H1 (cell line): ENCODE data around the gene KCNQ1OT1. TPM values are rescaled to one million over a fixed set of nuclear protein-coding genes. Genes with fewer than 3 reads are reported as not detected.

Experiments used
- CTCF ChIA-PET: fragments of 300-600 bp; sonication (Branson Sonifier 250); formaldehyde crosslinking; loops from one replicate; lab custom pipeline; 2021; ENCODE audit not compliant: partially characterized antibody; lab: Charles Lee
- POLR2A ChIA-PET: fragments of 300-600 bp; sonication (Branson Sonifier 250); formaldehyde crosslinking; loops from one replicate; lab custom pipeline; 2021; ENCODE audit warnings: inconsistent platforms; ENCODE audit not compliant: partially characterized antibody; lab: Charles Lee
- DNase-seq, 2 experiments: peaks; one replicate each; pipeline versions ENCODE4 v3.0.0 to v3.0.0-alpha.2; 2010 to 2022; ENCODE audit warnings: low spot score in 2 of 2, low read depth in 1 of 2, mixed read lengths in 1 of 2
- FAIRE-seq: peaks from 2 replicates; lab custom pipeline; 2011; peaks lifted over from hg19 to GRCh38; lab: Jason Lieb, UNC
- H2AFZ ChIP-seq: 2 replicates; pipeline ENCODE4 v1.8.1; 2012; ENCODE audit warnings: low read length, inconsistent platforms
- H2AK5ac ChIP-seq: 2 replicates; pipeline ENCODE4 v1.6.1; 2013; ENCODE audit warnings: low read depth, low read length
- H2BK120ac ChIP-seq: replicated peaks from 2 replicates; pipeline ENCODE3; 2013; ENCODE audit warnings: low read depth, low read length, inconsistent platforms
- H2BK12ac ChIP-seq: 2 replicates; pipeline ENCODE4 v1.6.1; 2013; ENCODE audit warnings: low read depth, low read length
- H2BK15ac ChIP-seq: 2 replicates; pipeline ENCODE4 v1.6.1; 2013; ENCODE audit warnings: low read length
- H2BK20ac ChIP-seq: 2 replicates; pipeline ENCODE4 v1.6.1; 2013; ENCODE audit warnings: low read length
- H2BK5ac ChIP-seq: 2 replicates; pipeline ENCODE4 v1.6.1; 2013; ENCODE audit warnings: low read depth, low read length
- H3K14ac ChIP-seq: 2 replicates; pipeline ENCODE4 v1.6.1; 2013; ENCODE audit warnings: inconsistent platforms; ENCODE audit not compliant: insufficient read length
- H3K18ac ChIP-seq: 2 replicates; pipeline ENCODE4 v1.6.1; 2013; ENCODE audit warnings: low read length; ENCODE audit errors: extremely low read depth
- H3K23ac ChIP-seq: 2 replicates; pipeline ENCODE4 v1.6.1; 2013; ENCODE audit warnings: inconsistent platforms; ENCODE audit not compliant: insufficient read length
- H3K23me2 ChIP-seq: 2 replicates; pipeline ENCODE4 v1.6.1; 2013; ENCODE audit warnings: low read depth, low read length
- H3K27ac ChIP-seq: 2 replicates; pipeline ENCODE4 v1.6.1; 2011; ENCODE audit warnings: low read depth, low read length, inconsistent platforms
- H3K27me3 ChIP-seq, 4 experiments: replicated peaks in 1 of 4; 1 replicate in 1 of 4; 2 replicates in 3 of 4; pipeline versions ENCODE4 v1.6.1 to v1.8.1; 2011 to 2013; ENCODE audit warnings: low read length in 3 of 4, mild to moderate bottlenecking in 3 of 4, inconsistent platforms in 2 of 4, mixed read lengths in 2 of 4, moderate library complexity in 1 of 4; ENCODE audit not compliant: control insufficient read depth in 3 of 4, insufficient read depth in 3 of 4; ENCODE audit errors: extremely low read depth in 1 of 4
- H3K36me3 ChIP-seq, 4 experiments: 2 replicates each; pipeline versions ENCODE4 v1.6.1 to v1.8.1; 2011 to 2013; ENCODE audit warnings: mild to moderate bottlenecking in 4 of 4, low read length in 3 of 4, moderate library complexity in 2 of 4, control low read depth in 1 of 4, inconsistent platforms in 1 of 4; ENCODE audit not compliant: insufficient read depth in 4 of 4, control insufficient read depth in 2 of 4
- H3K4ac ChIP-seq: replicated peaks from 2 replicates; pipeline ENCODE3; 2013; ENCODE audit warnings: low read length, low read depth, mixed read lengths, inconsistent platforms; ENCODE audit not compliant: insufficient read length
- H3K4me1 ChIP-seq, 4 experiments: replicated peaks in 1 of 4; 1 replicate in 1 of 4; 2 replicates in 3 of 4; pipeline versions ENCODE4 v1.6.1 to v1.8.1; 2011 to 2013; ENCODE audit warnings: low read length in 3 of 4, inconsistent platforms in 2 of 4, mixed read lengths in 1 of 4; ENCODE audit not compliant: insufficient read depth in 4 of 4, control insufficient read depth in 3 of 4
- H3K4me2 ChIP-seq, 2 experiments: 2 replicates each; pipeline versions ENCODE4 v1.6.1 to v1.8.1; 2011 to 2013; ENCODE audit warnings: low read depth in 2 of 2, low read length in 2 of 2, control low read depth in 1 of 2, inconsistent platforms in 1 of 2, mild to moderate bottlenecking in 1 of 2; ENCODE audit not compliant: insufficient read depth in 1 of 2
- H3K4me3 ChIP-seq, 4 experiments: fragments of 200-600, 300-600 bp in 1 of 4; sonication (generic), shearing (Covaris generic), sonication (Bioruptor Twin) in 1 of 4; 2 replicates each; pipeline versions ENCODE4 v1.5.1 to v1.8.1; 2011 to 2016; ENCODE audit warnings: low read length in 4 of 4, low read depth in 3 of 4, control low read depth in 2 of 4, inconsistent platforms in 2 of 4, mild to moderate bottlenecking in 2 of 4, mixed read lengths in 1 of 4, moderate library complexity in 1 of 4; ENCODE audit not compliant: insufficient read depth in 2 of 4; ENCODE audit errors: extremely low read depth in 1 of 4
- H3K56ac ChIP-seq: replicated peaks from 2 replicates; pipeline ENCODE3; 2013; ENCODE audit warnings: low read depth, mild to moderate bottlenecking, mixed read lengths, low read length, inconsistent platforms; ENCODE audit not compliant: insufficient read length
- H3K79me1 ChIP-seq: 2 replicates; pipeline ENCODE4 v1.6.1; 2013; ENCODE audit warnings: low read depth, low read length, control low read depth
- H3K79me2 ChIP-seq, 2 experiments: 2 replicates each; pipeline versions ENCODE4 v1.6.1 to v1.8.1; 2012 to 2013; ENCODE audit warnings: low read length in 2 of 2, mild to moderate bottlenecking in 2 of 2, inconsistent platforms in 1 of 2; ENCODE audit not compliant: insufficient read depth in 2 of 2, control insufficient read depth in 1 of 2
- H3K9ac ChIP-seq, 4 experiments: replicated peaks in 1 of 4; 1 replicate in 1 of 4; 2 replicates in 3 of 4; pipeline versions ENCODE4 v1.6.1 to v1.8.1; 2011 to 2013; ENCODE audit warnings: low read depth in 3 of 4, low read length in 3 of 4, control low read depth in 2 of 4, mild to moderate bottlenecking in 2 of 4, moderate library complexity in 2 of 4, inconsistent platforms in 1 of 4; ENCODE audit errors: extremely low read depth in 1 of 4
- H3K9me3 ChIP-seq, 2 experiments: 2 replicates each; pipeline versions ENCODE4 v1.6.1 to v1.8.1; 2012 to 2013; ENCODE audit warnings: mild to moderate bottlenecking in 2 of 2, moderate library complexity in 2 of 2, control low read depth in 1 of 2, inconsistent platforms in 1 of 2, low read depth in 1 of 2, low read length in 1 of 2, mixed read lengths in 1 of 2; ENCODE audit not compliant: insufficient read depth in 2 of 2
- H4K20me1 ChIP-seq, 2 experiments: replicated peaks in 1 of 2; 2 replicates each; pipeline versions ENCODE3 to v1.8.1; 2011 to 2013; ENCODE audit warnings: inconsistent platforms in 2 of 2, low read length in 2 of 2, mild to moderate bottlenecking in 1 of 2; ENCODE audit not compliant: insufficient read depth in 2 of 2, control insufficient read depth in 1 of 2
- H4K5ac ChIP-seq: 2 replicates; pipeline ENCODE4 v1.6.1; 2013; ENCODE audit warnings: low read length, low read depth, mixed read lengths, inconsistent platforms; ENCODE audit not compliant: insufficient read length
- H4K8ac ChIP-seq: 2 replicates; pipeline ENCODE4 v1.8.0; 2013; ENCODE audit warnings: mild to moderate bottlenecking, moderate library complexity, low read length, inconsistent platforms; ENCODE audit not compliant: insufficient read depth; ENCODE audit errors: extremely low read depth
- H4K91ac ChIP-seq: replicated peaks from 2 replicates; pipeline ENCODE3; 2013; ENCODE audit warnings: low read length, mixed read lengths, inconsistent platforms; ENCODE audit not compliant: insufficient read length
- CBX5 ChIP-seq: fragments of 300-800, 300-1000 bp; sonication (generic); IDR thresholded peaks from 2 replicates; pipeline ENCODE4 v1.7.1; 2016; ENCODE audit warnings: antibody characterized with exemption, low read length, low read depth
- CREB1 ChIP-seq: IDR thresholded peaks from 2 replicates; pipeline ENCODE4 v1.6.1; 2012; ENCODE audit warnings: inconsistent platforms
- CTBP2 ChIP-seq: IDR thresholded peaks from 2 replicates; pipeline ENCODE4 v1.7.0; 2011; ENCODE audit warnings: borderline replicate concordance, mild to moderate bottlenecking, moderate library complexity, mixed read lengths, low read length; ENCODE audit not compliant: insufficient read depth, insufficient read length
- EP300 ChIP-seq, 2 experiments: IDR thresholded peaks; 1 replicate in 1 of 2; 2 replicates in 1 of 2; pipeline ENCODE4 v1.6.1; 2011 to 2012; ENCODE audit warnings: low read depth in 2 of 2, low read length in 2 of 2, mild to moderate bottlenecking in 2 of 2, borderline replicate concordance in 1 of 2, inconsistent platforms in 1 of 2, moderate library complexity in 1 of 2
- EZH2 ChIP-seq: fragments of 200-600 bp; sonication (generic); IDR thresholded peaks from 2 replicates; pipeline ENCODE4 v1.7.1; 2012; ENCODE audit warnings: low read depth, mild to moderate bottlenecking, moderate library complexity, low read length, inconsistent platforms; ENCODE audit not compliant: severe bottlenecking
- NRF1 ChIP-seq: IDR thresholded peaks from 2 replicates; pipeline ENCODE4 v1.6.1; 2011; ENCODE audit warnings: mild to moderate bottlenecking, low read depth, low read length, improper control_type of control experiment
- RXRA ChIP-seq: IDR thresholded peaks from 2 replicates; pipeline ENCODE4 v1.6.1; 2011; ENCODE audit warnings: low read depth, mild to moderate bottlenecking, low read length, moderate library complexity; ENCODE audit not compliant: insufficient read depth
- USF2 ChIP-seq: IDR thresholded peaks from 2 replicates; pipeline ENCODE4 v1.6.1; 2011; ENCODE audit warnings: low read length, improper control_type of control experiment
- ZNF274 ChIP-seq: IDR thresholded peaks from 2 replicates; pipeline ENCODE4 v1.7.0; 2012; ENCODE audit warnings: low read length, borderline replicate concordance; ENCODE audit errors: extremely low read depth
- WGBS, 2 experiments: shearing (Covaris generic) in 1 of 2; methylation state at CpG; one replicate each; pipeline versions ENCODE4 v1.1.6 to v1.1.7; 2013 to 2015; ENCODE audit warnings: low lambda C conversion rate in 2 of 2, mixed read lengths in 2 of 2, inconsistent platforms in 1 of 2, low coverage in 1 of 2, missing lambda C conversion rate in 1 of 2; ENCODE audit not compliant: insufficient replicate concordance in 2 of 2, insufficient coverage in 1 of 2, insufficient read length in 1 of 2; ENCODE audit errors: extremely low coverage in 1 of 2, missing lambda C conversion rate in 1 of 2; 5-methylcytosine and 5-hydroxymethylcytosine counted together
- polyA plus RNA-seq, 7 experiments: library from polyadenylated mRNA; depleted of rRNA in 3 of 7; stranded (reverse) in 5 of 7; unstranded in 2 of 7; fragments of >200 nt in 5 of 7; fragments of 200-250 nt in 2 of 7; gene quantifications; 1 replicate in 5 of 7; 2 replicates in 1 of 7; 4 replicates in 1 of 7; pipeline versions ENCODE4 v1.2.1 to v1.2.3, GENCODE V29; 2011 to 2013; ENCODE audit warnings: missing spikeins in 2 of 7, mixed read lengths in 2 of 7
- total RNA-seq: library from RNA; stranded (reverse); fragmentation: NEBNext Ultra II Directional; extraction: Animal tissue kit (Norgen Biotek cat#: 25700); gene quantifications from 2 replicates; pipeline ENCODE4 v1.2.1, GENCODE V29; 2021

The KCNQ1OT1 gene
- total and polyA plus RNA-seq, 2 of the 8 experiments (the other 6 are each of a cell fraction or from before 2014, with no cell fraction given), result 0.21 to 1.2 TPM

GRCh38 chr11:2621894-2622293, 77.9 kb downstream of the KCNQ1OT1 start:
- peaks cover 17 to 23% of the 10 kb centered on the region in 2 experiments; a peak in 3 of 4 replicates for H3K9me3 ChIP-seq
- 62% methylated on average over 3 of the region's 3 CpGs; no CpG with 5 or more reads in 1 of the 2 experiments for whole genome bisulfite sequencing, 2 experiments
- no peaks in the 10 kb centered on the region for H4K20me1 ChIP-seq
- H2BK12ac ChIP-seq, result no peak overlapping the region
- H2BK120ac ChIP-seq, result no peak overlapping the region
- no peak overlapping the region for H3K4me2 ChIP-seq
- ChIA-PET POLR2A (no interaction called here), CTCF (no interaction called here)
- H3K4me1 ChIP-seq, result no peaks in the 10 kb centered on the region
- H4K8ac ChIP-seq, result no peak overlapping the region
- H3K9ac ChIP-seq, result no peak overlapping the region
- H3K79me1 ChIP-seq, result no peaks in the 10 kb centered on the region
- no peak overlapping the region for H2BK15ac ChIP-seq
- H2AK5ac ChIP-seq, result no peak overlapping the region
- H3K18ac ChIP-seq, result no peak overlapping the region
- H3K14ac ChIP-seq, result no peak overlapping the region
- no peak overlapping the region for H3K56ac ChIP-seq
- H2AFZ ChIP-seq, result no peak overlapping the region
- no peaks in the 10 kb centered on the region for H3K23me2 ChIP-seq
- H2BK5ac ChIP-seq, result no peak overlapping the region
- H3K79me2 ChIP-seq, result no peaks in the 10 kb centered on the region
- no peak overlapping the region for H4K91ac ChIP-seq
- no peak overlapping the region for H3K23ac ChIP-seq
- no peak overlapping the region for H3K27ac ChIP-seq
- no peak overlapping the region for H4K5ac ChIP-seq
- no peak for FAIRE-seq
- peaks cover 6 to 63% (median 47%) of the 10 kb centered on the region in 4 experiments; a peak in 6 of 7 replicates for H3K27me3 ChIP-seq
- H3K36me3 ChIP-seq, result no peaks in the 10 kb centered on the region
- H3K4me3 ChIP-seq, result no peak overlapping the region
- no peak overlapping the region for H3K4ac ChIP-seq
- no peak overlapping the region for H2BK20ac ChIP-seq
- no peak for DNase-seq
- no peak for TF ChIP-seq NRF1
- no peak for TF ChIP-seq CTBP2
- TF ChIP-seq USF2, result no peak
- no peak for TF ChIP-seq ZNF274
- TF ChIP-seq EZH2, result no peak
- no peak for TF ChIP-seq CREB1
- no peak for TF ChIP-seq CBX5
- no peak for TF ChIP-seq EP300 (IDR thresholded peaks at IDR 0.05; ENCODE audit: borderline replicate concordance in 1 of 2, low read depth in 2 of 2, low read length in 2 of 2)
- no peak for TF ChIP-seq RXRA
